Cerebellar nuclear complex (tissue), 1 donor: ENCODE measurements around the gene ELF2.
"Not testable (repeated sequence)": the region's sequence is repeated elsewhere in the genome, so short reads cannot be mapped to it uniquely, and the experiment has no call there.

Experiments
- DNase-seq, 2 experiments: peaks; one replicate each; lab custom pipeline; 2025; lab: John Stamatoyannopoulos, UW

ELF2 gene

GRCh38 chr4:139184129-139184528 is 7.1 kb upstream of the ELF2 start:
- no peak for DNase-seq

GRCh38 chr4:139177869-139178619 is 1.0 kb upstream of the ELF2 start:
- DNase-seq, result peak in 1 of 2 experiments; percentile 73

- peak in 1 of 2 experiments; percentile 23 for DNase-seq
Observed at GRCh38 chr4:139176302-139177048, 543 bp downstream of the ELF2 start.

GRCh38 chr4:139175646-139176301 is 1.2 kb downstream of the ELF2 start:
- no peak for DNase-seq

GRCh38 chr4:139171876-139172691 is 4.9 kb downstream of the ELF2 start:
- DNase-seq, result no peak

GRCh38 chr4:139170932-139171331 is 6.1 kb downstream of the ELF2 start:
- DNase-seq, result no peak

GRCh38 chr4:139167774-139168444 is 9.1 kb downstream of the ELF2 start:
- no peak for DNase-seq

- no peak for DNase-seq
Observed at GRCh38 chr4:139164731-139165130, 12.3 kb downstream of the ELF2 start.

GRCh38 chr4:139163806-139164206 is 13.2 kb downstream of the ELF2 start:
- no peak for DNase-seq

GRCh38 chr4:139157977-139158376 is 19.0 kb downstream of the ELF2 start:
- DNase-seq, result not testable (repeated sequence)

GRCh38 chr4:139154952-139155557 is 22.0 kb downstream of the ELF2 start:
- DNase-seq, result no peak

- no peak for DNase-seq
Observed at GRCh38 chr4:139154538-139154937, 22.5 kb downstream of the ELF2 start.

GRCh38 chr4:139154134-139154421 is 22.9 kb downstream of the ELF2 start:
- DNase-seq, result no peak

- no peak for DNase-seq
Observed at GRCh38 chr4:139153411-139154133, 23.4 kb downstream of the ELF2 start.

- DNase-seq, result no peak
Observed at GRCh38 chr4:139152249-139152648, 24.8 kb downstream of the ELF2 start.

GRCh38 chr4:139146926-139147629 is 29.9 kb downstream of the ELF2 start:
- DNase-seq, result no peak

GRCh38 chr4:139145552-139145932 is 31.5 kb downstream of the ELF2 start:
- DNase-seq, result no peak

GRCh38 chr4:139144911-139145551 is 32.0 kb downstream of the ELF2 start:
- no peak for DNase-seq

GRCh38 chr4:139144161-139144859 is 32.7 kb downstream of the ELF2 start:
- DNase-seq, result no peak
